GM19193 (cell line): Measurements from ENCODE around the gene SLAMF8.

Experiments
- POLR2A ChIP-seq: IDR thresholded peaks from 4 replicates; pipeline ENCODE4 v1.6.1; 2011; ENCODE audit not compliant: insufficient read depth, insufficient read length; ENCODE audit errors: extremely low read depth

SLAMF8 gene

DNA sequence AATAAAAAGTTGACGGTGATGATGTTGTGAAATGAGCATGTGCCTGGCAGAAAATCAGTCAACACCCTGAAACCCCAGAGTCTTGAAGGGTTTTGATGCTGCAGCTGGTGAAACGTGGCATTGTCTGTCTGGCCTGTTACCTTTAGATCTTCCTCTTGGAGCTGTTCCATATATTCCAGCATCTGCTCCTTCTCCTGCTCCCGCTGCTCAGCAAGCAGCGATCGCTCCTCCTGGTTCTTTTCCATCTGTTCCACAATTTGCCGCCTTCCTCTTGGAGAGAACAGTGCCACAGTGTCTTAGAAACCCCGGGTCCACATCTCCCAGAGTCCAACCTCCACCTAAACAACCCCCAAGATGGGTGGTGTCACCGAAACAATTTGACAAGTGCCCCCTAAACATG, 57.6 kb downstream of the SLAMF8 start:
- no peak for TF ChIP-seq POLR2A
